Erythroblast (primary cell): ENCODE results near the gene SMOC2.

ENCODE experiments used
- GATA1 ChIP-seq: IDR thresholded peaks from 2 replicates; pipeline ENCODE4 v1.6.1; 2011; ENCODE audit warnings: low read depth, mild to moderate bottlenecking, control low read depth, low read length, moderate library complexity
- POLR2A ChIP-seq: IDR thresholded peaks from 2 replicates; pipeline ENCODE4 v1.6.1; 2011; ENCODE audit warnings: mild to moderate bottlenecking, low read length

DNA sequence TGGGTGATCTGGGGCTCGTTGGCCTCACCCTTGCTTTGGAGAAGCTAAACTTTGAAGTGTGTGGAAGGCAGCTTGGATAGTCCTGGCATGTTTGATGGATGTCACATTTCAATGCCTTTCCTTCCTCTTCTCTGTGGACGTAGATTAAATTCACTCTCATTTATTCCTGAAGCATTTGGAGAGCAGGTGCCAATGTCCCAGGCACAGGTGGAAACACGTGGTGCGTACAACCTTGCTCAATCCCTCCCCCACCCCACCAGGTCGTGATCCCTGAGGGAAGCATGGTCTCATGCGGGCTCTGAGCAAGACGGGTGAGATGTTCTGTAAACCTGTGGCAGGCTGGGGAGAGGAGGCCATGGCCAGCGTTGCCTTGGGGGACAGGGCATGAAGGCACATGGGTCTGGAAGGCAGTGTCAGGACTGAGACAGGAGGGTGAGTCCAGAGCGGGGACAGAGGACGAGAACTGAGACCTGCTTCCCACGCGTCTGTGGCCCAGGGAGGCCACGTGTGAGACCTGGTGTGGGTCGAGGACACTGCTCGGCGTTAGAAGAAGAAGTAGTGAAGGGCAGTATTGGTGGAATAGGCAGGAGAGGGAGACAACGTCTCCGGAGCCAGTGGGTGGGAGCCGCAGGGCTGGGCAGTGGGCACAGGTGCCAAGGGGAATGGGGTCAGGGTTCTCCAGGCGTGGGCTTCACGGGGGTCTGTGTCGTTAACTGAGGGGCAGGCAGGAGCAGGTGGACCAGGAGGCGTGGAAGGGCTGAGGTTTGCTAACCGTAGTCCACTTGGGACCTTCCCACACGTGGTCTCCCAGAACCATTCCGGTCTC is 34.4 kb downstream of the SMOC2 start:
- no peak for TF ChIP-seq POLR2A
- TF ChIP-seq GATA1, result no peak
